ENCODE measurements around the gene GAL3ST2.
A peak's percentile ranks its signal among the peaks of the same experiment; 100 is the strongest.
"Not testable (repeated sequence)": the region's sequence is repeated elsewhere in the genome, so short reads cannot be mapped to it uniquely, and the experiment has no call there.

The GAL3ST2 gene

DNA sequence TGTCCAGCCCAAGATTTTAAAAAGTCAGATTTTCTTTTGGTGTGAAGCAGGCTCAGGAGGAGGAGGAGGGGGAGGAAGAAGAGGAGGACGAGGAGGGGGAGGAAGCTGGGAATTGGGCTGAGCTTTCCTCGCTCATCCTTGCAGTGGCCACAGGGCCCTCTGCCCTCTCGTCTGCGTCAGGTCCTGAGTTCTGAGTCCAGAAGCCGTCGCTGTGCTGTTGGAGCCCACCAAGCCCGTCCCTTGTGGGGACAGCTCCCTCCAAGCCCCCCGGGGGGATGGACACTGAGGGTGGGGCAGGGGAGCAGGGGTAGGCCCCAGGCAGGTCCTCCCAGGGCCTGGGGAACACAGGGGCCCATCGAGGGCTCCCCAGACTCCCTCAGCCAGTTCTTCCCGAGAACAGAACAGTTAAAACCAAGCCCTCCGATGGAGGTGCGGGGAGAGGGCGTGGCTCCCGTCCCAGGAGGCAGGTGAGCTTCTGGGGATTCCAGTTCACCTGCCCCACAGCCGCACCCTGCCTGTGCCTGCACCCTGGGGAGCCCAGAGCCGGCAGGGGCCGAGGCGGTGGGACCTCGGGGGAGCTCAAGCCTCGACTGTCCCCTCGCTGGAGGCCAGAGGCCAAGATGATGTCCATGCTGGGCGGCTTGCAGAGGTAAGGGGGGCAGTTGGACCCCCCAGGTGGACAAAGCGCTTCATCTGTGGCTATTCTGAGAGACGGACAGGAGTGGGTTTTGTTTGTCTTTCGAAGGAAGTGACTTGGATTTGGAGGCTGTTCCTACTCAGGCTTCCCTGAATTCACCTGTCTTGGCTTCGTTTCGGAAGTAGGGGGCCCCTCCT, at the start of gene GAL3ST2:
Gene GAL3ST2, plus strand, starts transcription at position 487 of the 834 bp plus-strand sequence. Its CDS starts 134 bp downstream, at position 621.
- DNase-seq (ENCODE audit: low read depth) = no peak

- DNase-seq (ENCODE audit: low read depth) = no peak
These were observed 48.6 kb upstream of the GAL3ST2 start for GRCh38 chr2:241728000-241728399.

DNA sequence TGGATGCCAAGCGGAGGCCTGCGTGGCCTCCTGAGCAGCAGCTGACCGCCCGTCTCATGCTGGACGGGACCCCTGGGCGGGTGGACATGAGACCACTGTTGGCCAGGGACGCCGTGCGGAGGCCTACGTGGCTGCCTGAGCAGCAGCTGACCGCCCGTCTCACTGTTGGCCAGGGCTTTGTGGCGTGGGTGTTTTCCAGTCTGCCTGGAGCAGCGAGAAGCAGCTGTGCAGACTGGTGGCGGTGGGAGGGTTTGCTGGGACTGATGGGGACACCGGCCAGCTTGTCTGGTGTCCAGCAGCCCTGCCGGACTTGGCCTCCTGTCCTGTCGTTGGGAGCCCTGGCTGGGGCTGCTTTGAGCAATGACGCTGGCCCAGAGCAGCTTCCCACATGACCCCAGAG, 48.0 kb upstream of the GAL3ST2 start:
- no peak for DNase-seq (ENCODE audit: low read depth)

DNA sequence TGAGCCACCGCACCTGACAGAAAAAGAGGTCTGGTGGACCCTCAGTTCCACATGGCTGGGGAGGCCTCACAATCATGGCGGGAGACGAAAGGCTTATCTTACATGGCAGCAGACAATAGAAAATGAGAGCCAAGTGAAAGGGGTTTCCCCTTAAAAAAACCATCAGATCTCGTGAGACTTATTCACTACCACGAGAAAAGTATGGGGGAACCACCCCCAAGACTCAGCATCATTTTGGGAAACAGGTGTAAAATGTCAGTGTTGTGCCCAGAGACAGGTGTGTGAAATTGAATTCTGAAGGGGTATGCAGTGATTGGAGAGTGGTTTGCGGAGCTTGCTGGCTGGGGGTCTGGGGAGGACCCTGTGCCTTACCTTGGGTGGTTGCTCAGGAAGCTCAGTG, 46.8 kb upstream of the GAL3ST2 start:
- DNase-seq (ENCODE audit: low read depth) = no peak

DNA sequence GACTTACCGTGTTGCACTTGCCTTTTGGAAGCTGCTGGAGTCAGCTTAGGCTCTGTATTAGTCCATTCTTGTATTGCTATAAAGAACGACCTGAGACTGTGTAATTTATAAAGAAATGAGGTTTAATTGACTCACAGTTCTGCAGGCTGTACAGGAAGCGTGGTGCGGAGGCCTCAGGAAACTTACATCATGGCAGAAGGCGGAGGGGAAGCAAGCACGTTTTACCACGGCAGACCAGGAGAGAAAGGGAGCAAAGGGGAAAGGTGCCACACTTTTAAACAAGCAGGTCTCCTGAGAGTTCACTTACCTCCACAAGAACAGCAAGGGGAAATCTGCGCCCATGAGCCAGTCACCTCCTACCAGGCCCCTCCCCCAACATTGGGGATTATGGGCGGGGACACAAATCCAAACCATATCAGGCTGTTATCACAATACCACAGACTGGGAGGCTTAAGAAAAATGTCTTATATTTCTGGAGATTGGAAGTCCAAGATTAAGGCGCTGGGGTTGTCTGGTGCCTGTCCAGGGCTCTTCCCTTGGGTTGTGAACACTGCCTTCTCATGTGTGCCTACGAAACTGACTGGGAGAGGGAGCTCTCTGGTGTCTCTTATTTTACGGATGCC, 45.8 kb upstream of the GAL3ST2 start:
- no peak for DNase-seq (ENCODE audit: low read depth)

GRCh38 chr2:241732513-241733186, 44.0 kb upstream of the GAL3ST2 start:
- not testable (repeated sequence) for DNase-seq (ENCODE audit: low read depth)

GRCh38 chr2:241733391-241734207, 43.0 kb upstream of the GAL3ST2 start:
- no peak for DNase-seq (ENCODE audit: low read depth)

- no peak for DNase-seq (ENCODE audit: low read depth)
These were observed 42.5 kb upstream of the GAL3ST2 start for GRCh38 chr2:241734208-241734466.

DNA sequence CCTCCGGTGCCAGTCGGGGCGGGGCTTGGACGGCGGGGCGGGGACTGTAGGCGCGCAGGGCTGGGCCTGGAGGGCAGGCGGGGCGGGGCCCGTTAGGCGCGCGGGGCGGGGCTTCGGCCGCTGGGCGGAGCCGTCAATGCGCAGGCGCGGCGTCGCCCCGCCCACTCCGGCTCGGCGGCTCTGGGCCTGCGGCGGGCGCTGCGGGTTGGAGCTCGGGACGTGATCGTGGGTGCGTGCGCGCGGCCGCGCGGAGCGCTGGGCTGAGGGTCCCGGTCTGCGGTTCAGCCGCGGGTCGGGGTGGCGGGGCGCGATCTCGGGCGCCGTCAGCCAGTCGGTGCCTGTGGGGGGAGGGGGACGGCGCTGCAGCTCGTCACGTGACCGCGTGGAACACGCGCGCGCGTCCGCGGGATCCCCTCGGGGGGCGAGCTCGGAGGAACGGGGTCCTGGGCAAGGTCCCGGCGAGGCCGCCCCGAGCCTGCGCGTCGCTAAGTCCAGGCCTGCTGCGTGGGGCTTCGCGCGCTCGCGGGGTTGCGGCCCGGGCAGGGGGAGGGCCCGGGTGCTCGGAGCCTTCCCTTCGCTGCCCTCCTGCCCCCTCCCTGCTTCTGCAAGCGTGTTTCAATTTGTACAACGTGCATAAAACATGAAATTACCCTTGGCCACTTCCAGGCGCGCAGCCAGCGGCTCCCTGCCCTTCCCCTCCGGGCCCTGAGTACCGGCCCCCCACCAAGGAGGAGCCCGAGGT, 42.0 kb upstream of the GAL3ST2 start, which contains the start of gene D2HGDH:
Gene D2HGDH, plus strand, starts transcription at position 164 of the 742 bp plus-strand sequence. CDS start 595 bp downstream, outside the sequence.
- peak; percentile 66 for DNase-seq (ENCODE audit: low read depth)

DNA sequence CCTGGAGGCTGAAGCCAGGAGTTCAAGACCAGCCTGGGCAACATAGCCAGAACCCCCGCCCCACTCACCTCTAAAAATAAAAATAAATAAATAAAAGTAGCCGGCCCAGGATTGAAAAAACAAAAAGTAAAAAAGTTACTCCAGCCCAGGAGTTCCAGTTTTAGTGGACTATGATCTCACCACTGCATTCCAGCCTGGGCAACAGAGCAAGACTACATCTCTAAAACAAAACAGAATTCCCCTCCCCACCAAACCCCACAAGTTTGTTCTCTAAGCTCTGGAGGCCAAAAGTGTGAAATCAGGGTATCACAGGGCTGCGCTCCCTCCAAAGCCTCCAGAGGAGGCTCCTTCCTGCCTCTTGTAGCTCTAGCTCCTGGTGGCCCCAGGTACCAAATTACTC, 40.5 kb upstream of the GAL3ST2 start:
- DNase-seq (ENCODE audit: low read depth) = no peak

- no peak for DNase-seq (ENCODE audit: low read depth)
These were observed 38.5 kb upstream of the GAL3ST2 start for GRCh38 chr2:241738040-241738686.

- DNase-seq (ENCODE audit: low read depth) = no peak
These were observed 37.4 kb upstream of the GAL3ST2 start for GRCh38 chr2:241739177-241739576.

- DNase-seq (ENCODE audit: low read depth) = peak; percentile 77
These were observed 37.0 kb upstream of the GAL3ST2 start for GRCh38 chr2:241739651-241740050.

DNA sequence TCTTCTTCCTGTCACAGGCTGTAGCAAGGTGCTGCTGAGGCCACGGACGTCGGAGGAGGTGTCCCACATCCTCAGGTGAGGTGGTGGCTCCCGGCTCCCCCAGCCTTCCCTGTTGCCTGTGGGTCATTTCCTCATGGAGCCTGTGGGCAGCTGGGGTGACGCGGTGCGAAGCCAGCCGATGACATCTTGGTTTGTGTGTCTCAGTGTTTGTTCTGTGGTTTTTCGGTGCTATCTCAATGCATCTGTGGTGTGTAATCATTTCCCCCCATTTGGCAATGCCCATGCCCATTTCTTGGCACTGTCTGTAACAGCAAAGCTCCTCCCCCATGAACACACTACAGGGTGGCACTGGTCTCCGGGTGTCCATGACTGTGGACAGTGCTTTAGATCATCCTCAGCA, 35.6 kb upstream of the GAL3ST2 start:
- no peak for DNase-seq (ENCODE audit: low read depth)

DNA sequence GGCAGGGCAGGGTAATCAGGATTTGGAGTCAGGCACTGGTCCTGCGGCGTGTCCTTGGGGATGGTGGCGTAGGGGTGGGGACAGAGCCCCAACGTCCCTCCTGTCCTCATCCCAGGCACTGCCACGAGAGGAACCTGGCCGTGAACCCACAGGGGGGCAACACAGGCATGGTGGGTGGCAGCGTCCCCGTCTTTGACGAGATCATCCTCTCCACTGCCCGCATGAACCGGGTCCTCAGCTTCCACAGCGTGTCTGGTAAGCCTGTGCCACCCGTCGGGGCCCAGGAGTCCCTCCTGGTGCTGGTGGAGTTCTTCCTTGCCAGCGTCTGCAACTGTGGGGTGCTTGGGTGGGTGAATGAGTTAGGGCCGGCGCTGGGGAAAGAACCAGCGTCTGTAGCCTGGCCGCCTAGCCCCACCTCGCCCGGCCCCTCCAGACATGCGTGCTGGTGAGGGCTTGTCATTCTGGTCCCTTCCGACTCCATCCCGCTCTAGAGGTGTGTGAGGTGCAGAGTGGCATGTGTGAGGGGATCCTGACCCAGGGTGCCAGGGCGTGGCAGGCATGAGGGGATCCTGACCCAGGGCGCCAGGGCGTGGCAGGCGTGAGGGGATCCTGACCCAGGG, 34.2 kb upstream of the GAL3ST2 start:
- DNase-seq (ENCODE audit: low read depth) = no peak

DNA sequence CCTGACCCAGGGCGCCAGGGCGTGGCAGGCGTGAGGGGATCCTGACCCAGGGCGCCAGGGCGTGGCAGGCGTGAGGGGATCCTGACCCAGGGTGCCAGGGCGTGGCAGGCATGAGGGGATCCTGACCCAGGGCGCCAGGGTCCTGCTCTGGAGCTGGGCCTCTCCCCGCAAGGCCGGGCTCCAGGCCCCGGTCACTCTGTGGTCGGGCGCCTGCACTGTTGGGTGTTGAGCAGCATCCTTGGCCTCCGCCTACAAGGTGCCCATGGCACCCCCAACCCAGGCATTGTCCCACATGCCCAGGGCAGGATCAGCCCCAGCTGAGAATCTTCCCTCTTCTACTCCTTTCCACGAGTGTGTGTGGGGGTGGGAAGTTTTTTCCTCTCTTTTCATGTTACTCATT, 33.6 kb upstream of the GAL3ST2 start:
- not testable (repeated sequence) for DNase-seq (ENCODE audit: low read depth)

- DNase-seq (ENCODE audit: low read depth) = no peak
These were observed 33.0 kb upstream of the GAL3ST2 start for GRCh38 chr2:241743620-241744019.

DNA sequence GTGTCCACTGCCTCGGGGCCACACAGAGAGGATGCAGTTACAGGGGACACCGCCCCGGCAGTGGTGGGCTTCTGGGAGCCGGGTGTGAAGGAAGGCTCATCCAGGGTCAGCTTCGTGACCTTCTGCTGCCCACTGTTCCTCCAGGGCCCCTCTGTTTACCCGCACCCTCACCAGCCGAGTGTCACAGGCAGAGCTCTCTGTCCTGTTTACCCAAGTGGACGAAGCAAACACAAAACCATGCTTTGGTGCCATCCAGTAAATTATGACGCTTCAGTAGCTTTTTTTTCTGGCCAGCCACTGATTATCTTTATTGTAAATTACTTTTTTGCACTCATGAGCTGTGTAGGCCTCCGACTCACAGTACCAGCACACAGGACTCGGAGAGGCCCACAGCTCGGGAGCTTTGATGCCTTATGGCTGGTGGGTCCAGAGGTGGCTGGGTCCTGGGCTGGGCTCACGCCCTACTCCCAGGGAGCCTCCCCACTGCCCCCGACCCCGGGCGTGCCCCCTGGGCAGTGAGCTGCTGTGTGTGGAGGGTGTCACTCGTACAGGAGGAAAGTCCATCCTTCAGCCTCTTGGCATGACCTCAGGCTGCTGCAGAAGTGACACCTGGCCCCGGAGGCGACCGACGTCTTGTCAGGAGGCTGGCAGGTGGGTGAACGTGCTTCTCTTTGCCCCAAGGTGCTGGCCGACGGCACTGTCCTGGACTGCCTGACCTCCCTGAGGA, 32.4 kb upstream of the GAL3ST2 start:
- no peak for DNase-seq (ENCODE audit: low read depth)

DNA sequence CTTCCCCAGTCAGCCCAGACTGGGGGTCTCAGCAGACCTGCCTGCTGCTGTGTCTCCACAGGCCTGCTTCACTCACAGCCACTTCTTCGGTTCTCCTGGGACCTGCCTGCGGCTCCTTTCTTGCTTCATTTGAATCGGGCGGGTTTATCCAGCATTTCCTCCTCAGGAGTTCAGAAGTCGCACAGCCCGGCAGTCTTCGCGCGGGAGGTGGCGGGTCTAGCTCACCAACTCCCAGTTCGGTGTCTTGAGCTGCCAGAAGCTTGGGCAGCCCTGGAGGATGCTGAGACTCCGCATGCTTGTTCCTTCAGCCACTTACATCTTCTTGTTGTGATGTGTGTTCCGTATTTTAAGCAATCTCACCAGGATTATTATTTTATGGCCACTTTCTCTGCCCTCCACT, 31.3 kb upstream of the GAL3ST2 start:
- DNase-seq (ENCODE audit: low read depth) = no peak

DNA sequence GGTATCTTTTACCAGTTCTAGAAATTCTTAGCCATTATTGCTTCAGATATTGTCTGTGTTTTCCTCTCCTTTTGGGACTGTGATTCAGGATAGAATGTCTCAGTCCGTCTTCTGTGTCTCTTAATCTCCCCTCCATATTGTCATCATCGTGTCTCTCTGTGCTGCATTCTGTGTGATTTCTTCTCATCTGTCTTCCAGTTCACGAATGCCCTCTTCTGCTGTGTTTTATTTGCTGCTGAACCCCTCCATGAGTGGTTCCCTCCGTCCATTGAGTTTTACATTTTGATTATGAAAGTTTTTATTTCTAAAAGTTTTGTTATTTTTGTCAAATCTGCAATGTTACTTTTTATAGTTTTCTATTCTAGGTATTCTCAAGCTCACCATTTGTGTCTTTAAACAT, 30.5 kb upstream of the GAL3ST2 start:
- no peak for DNase-seq (ENCODE audit: low read depth)
